Measurements from ENCODE around the gene TUBGCP5.

Gene TUBGCP5

GRCh38 chr15:22958487-22959280, 80.7 kb downstream of the TUBGCP5 start:
- H3K79me1 ChIP-seq (ENCODE audit: low read length), result peaks cover 23% of the 10 kb centered on the region
- DNase-seq, result no peak
- H4K5ac ChIP-seq (ENCODE audit: low read length), result no peak overlapping the region
- no peak overlapping the region for H3K56ac ChIP-seq (ENCODE audit: low read length)
- H2AK5ac ChIP-seq (ENCODE audit: low read length), result no peak overlapping the region
- H3K4ac ChIP-seq (ENCODE audit: low read depth, low read length), result no peak overlapping the region
- no peaks in the 10 kb centered on the region for H3K36me3 ChIP-seq (ENCODE audit: control insufficient read depth, insufficient read depth, low read length)
- H2BK5ac ChIP-seq (ENCODE audit: low read length), result no peak overlapping the region
- H2BK120ac ChIP-seq (ENCODE audit: low read depth, low read length), result no peak overlapping the region
- no peak overlapping the region for H2BK15ac ChIP-seq (replicated peaks; ENCODE audit: low read depth)
- no peak overlapping the region for H3K9ac ChIP-seq (ENCODE audit: low read length)
- H3K27me3 ChIP-seq (ENCODE audit: insufficient read depth, low read length, poor library complexity), result no peaks in the 10 kb centered on the region
- H3K27ac ChIP-seq (ENCODE audit: low read depth, low read length), result no peak overlapping the region
- H3K4me3 ChIP-seq (ENCODE audit: low read length), result no peak overlapping the region
- WGBS (ENCODE audit: extremely low coverage, insufficient coverage, low lambda C conversion rate), result no CpG with 5 or more reads among the region's 16 CpGs
- H4K8ac ChIP-seq (ENCODE audit: low read depth, low read length), result no peak overlapping the region
- no peak overlapping the region for H3K18ac ChIP-seq (ENCODE audit: low read length)
- peaks cover 28% of the 10 kb centered on the region for H3K79me2 ChIP-seq (ENCODE audit: control insufficient read depth, insufficient read depth, low read length)
- H3K23ac ChIP-seq (ENCODE audit: low read length), result no peak overlapping the region
- H3K4me1 ChIP-seq (ENCODE audit: control insufficient read depth, low read depth, low read length), result no peaks in the 10 kb centered on the region
- H3K4me2 ChIP-seq (ENCODE audit: low read length), result no peak overlapping the region

- H4K8ac ChIP-seq (ENCODE audit: low read depth, low read length), result no peak overlapping the region
- H3K23ac ChIP-seq (ENCODE audit: low read length), result no peak overlapping the region
- H3K18ac ChIP-seq (ENCODE audit: low read length), result no peak overlapping the region
- no peak overlapping the region for H3K56ac ChIP-seq (ENCODE audit: low read length)
- no peaks in the 10 kb centered on the region for H3K36me3 ChIP-seq (ENCODE audit: control insufficient read depth, insufficient read depth, low read length)
- no peak overlapping the region for H3K4me2 ChIP-seq (ENCODE audit: low read length)
- no peak overlapping the region for H3K4ac ChIP-seq (ENCODE audit: low read depth, low read length)
- H3K4me3 ChIP-seq (ENCODE audit: low read length), result no peak overlapping the region
- no peak overlapping the region for H2AK5ac ChIP-seq (ENCODE audit: low read length)
- no peaks in the 10 kb centered on the region for H3K27me3 ChIP-seq (ENCODE audit: insufficient read depth, low read length, poor library complexity)
- peaks cover 27% of the 10 kb centered on the region for H3K79me2 ChIP-seq (ENCODE audit: control insufficient read depth, insufficient read depth, low read length)
- no peak overlapping the region for H2BK5ac ChIP-seq (ENCODE audit: low read length)
- H3K9ac ChIP-seq (ENCODE audit: low read length), result no peak overlapping the region
- H3K79me1 ChIP-seq (ENCODE audit: low read length), result peaks cover 27% of the 10 kb centered on the region
- peaks cover 1% of the 10 kb centered on the region for H3K4me1 ChIP-seq (ENCODE audit: control insufficient read depth, low read depth, low read length)
- H4K5ac ChIP-seq (ENCODE audit: low read length), result no peak overlapping the region
- H3K27ac ChIP-seq (ENCODE audit: low read depth, low read length), result no peak overlapping the region
- WGBS (ENCODE audit: extremely low coverage, insufficient coverage, low lambda C conversion rate), result no CpG with 5 or more reads among the region's 14 CpGs
- no peak for DNase-seq
- H2BK15ac ChIP-seq (replicated peaks; ENCODE audit: low read depth), result no peak overlapping the region
- H2BK120ac ChIP-seq (ENCODE audit: low read depth, low read length), result no peak overlapping the region
Observed at GRCh38 chr15:22956978-22957260, 82.5 kb downstream of the TUBGCP5 start.

GRCh38 chr15:22956257-22956977, 83.0 kb downstream of the TUBGCP5 start:
- Histone ChIP-seq H3K18ac (ENCODE audit: low read length) (no peak overlapping the region), H3K4me3 (ENCODE audit: low read length) (no peak overlapping the region), H3K79me2 (ENCODE audit: control insufficient read depth, insufficient read depth, low read length) (peaks cover 31% of the 10 kb centered on the region), H3K79me1 (ENCODE audit: low read length) (peaks cover 28% of the 10 kb centered on the region), H3K9ac (ENCODE audit: low read length) (no peak overlapping the region), H3K56ac (ENCODE audit: low read length) (no peak overlapping the region), H3K4me2 (ENCODE audit: low read length) (no peak overlapping the region), H3K23ac (ENCODE audit: low read length) (no peak overlapping the region), H2BK15ac (replicated peaks; ENCODE audit: low read depth) (no peak overlapping the region), H2AK5ac (ENCODE audit: low read length) (no peak overlapping the region), H3K36me3 (ENCODE audit: control insufficient read depth, insufficient read depth, low read length) (no peaks in the 10 kb centered on the region), H3K27ac (ENCODE audit: low read depth, low read length) (no peak overlapping the region), H3K27me3 (ENCODE audit: insufficient read depth, low read length, poor library complexity) (no peaks in the 10 kb centered on the region), H3K4ac (ENCODE audit: low read depth, low read length) (no peak overlapping the region), H4K8ac (ENCODE audit: low read depth, low read length) (no peak overlapping the region), H2BK5ac (ENCODE audit: low read length) (no peak overlapping the region), H3K4me1 (ENCODE audit: control insufficient read depth, low read depth, low read length) (peaks cover 1% of the 10 kb centered on the region), H2BK120ac (ENCODE audit: low read depth, low read length) (no peak overlapping the region), H4K5ac (ENCODE audit: low read length) (no peak overlapping the region)
- WGBS (ENCODE audit: extremely low coverage, insufficient coverage, low lambda C conversion rate), result no CpG with 5 or more reads among the region's 16 CpGs
- DNase-seq, result no peak

GRCh38 chr15:22955544-22956119, 83.7 kb downstream of the TUBGCP5 start:
- no peak overlapping the region for H3K4me3 ChIP-seq (ENCODE audit: low read length)
- H2BK120ac ChIP-seq (ENCODE audit: low read depth, low read length), result no peak overlapping the region
- no peak overlapping the region for H3K27ac ChIP-seq (ENCODE audit: low read depth, low read length)
- DNase-seq, result no peak
- no peaks in the 10 kb centered on the region for H3K36me3 ChIP-seq (ENCODE audit: control insufficient read depth, insufficient read depth, low read length)
- no peak overlapping the region for H4K5ac ChIP-seq (ENCODE audit: low read length)
- peaks cover 34% of the 10 kb centered on the region for H3K79me2 ChIP-seq (ENCODE audit: control insufficient read depth, insufficient read depth, low read length)
- peaks cover 32% of the 10 kb centered on the region for H3K79me1 ChIP-seq (ENCODE audit: low read length)
- H3K4me2 ChIP-seq (ENCODE audit: low read length), result no peak overlapping the region
- H2BK15ac ChIP-seq (replicated peaks; ENCODE audit: low read depth), result no peak overlapping the region
- H3K56ac ChIP-seq (ENCODE audit: low read length), result no peak overlapping the region
- WGBS (ENCODE audit: extremely low coverage, insufficient coverage, low lambda C conversion rate), result no CpG with 5 or more reads among the region's 6 CpGs
- H3K9ac ChIP-seq (ENCODE audit: low read length), result no peak overlapping the region
- H3K18ac ChIP-seq (ENCODE audit: low read length), result no peak overlapping the region
- H2AK5ac ChIP-seq (ENCODE audit: low read length), result no peak overlapping the region
- H3K4ac ChIP-seq (ENCODE audit: low read depth, low read length), result no peak overlapping the region
- H3K27me3 ChIP-seq (ENCODE audit: insufficient read depth, low read length, poor library complexity), result no peaks in the 10 kb centered on the region
- H3K4me1 ChIP-seq (ENCODE audit: control insufficient read depth, low read depth, low read length), result peaks cover 1% of the 10 kb centered on the region
- no peak overlapping the region for H3K23ac ChIP-seq (ENCODE audit: low read length)
- no peak overlapping the region for H2BK5ac ChIP-seq (ENCODE audit: low read length)
- no peak overlapping the region for H4K8ac ChIP-seq (ENCODE audit: low read depth, low read length)

- Histone ChIP-seq H3K56ac (ENCODE audit: low read length) (no peak overlapping the region), H3K79me2 (ENCODE audit: control insufficient read depth, insufficient read depth, low read length) (peaks cover 33% of the 10 kb centered on the region), H4K8ac (ENCODE audit: low read depth, low read length) (no peak overlapping the region), H2AK5ac (ENCODE audit: low read length) (no peak overlapping the region), H3K27ac (ENCODE audit: low read depth, low read length) (no peak overlapping the region), H3K4me3 (ENCODE audit: low read length) (no peak overlapping the region), H2BK5ac (ENCODE audit: low read length) (no peak overlapping the region), H3K23ac (ENCODE audit: low read length) (no peak overlapping the region), H3K79me1 (ENCODE audit: low read length) (peaks cover 28% of the 10 kb centered on the region), H2BK15ac (replicated peaks; ENCODE audit: low read depth) (no peak overlapping the region), H3K4ac (ENCODE audit: low read depth, low read length) (no peak overlapping the region), H4K5ac (ENCODE audit: low read length) (no peak overlapping the region), H3K4me2 (ENCODE audit: low read length) (no peak overlapping the region), H3K18ac (ENCODE audit: low read length) (no peak overlapping the region), H3K9ac (ENCODE audit: low read length) (no peak overlapping the region), H3K36me3 (ENCODE audit: control insufficient read depth, insufficient read depth, low read length) (no peaks in the 10 kb centered on the region), H2BK120ac (ENCODE audit: low read depth, low read length) (no peak overlapping the region), H3K4me1 (ENCODE audit: control insufficient read depth, low read depth, low read length) (peaks cover 1% of the 10 kb centered on the region), H3K27me3 (ENCODE audit: insufficient read depth, low read length, poor library complexity) (no peaks in the 10 kb centered on the region)
- no peak for DNase-seq
- no CpG with 5 or more reads among the region's 14 CpGs for WGBS (ENCODE audit: extremely low coverage, insufficient coverage, low lambda C conversion rate)
Observed at GRCh38 chr15:22954798-22955543, 84.4 kb downstream of the TUBGCP5 start.

Data from mesendoderm (in vitro differentiated cells).